ENCODE results near the gene CREM.

The CREM gene

GRCh38 chr10:35136263-35136815 is 9.7 kb downstream of the CREM start:
- no peak for DNase-seq

- DNase-seq: no peak
These were observed 13.5 kb downstream of the CREM start for GRCh38 chr10:35140126-35140525.

- no peak for DNase-seq
These were observed 14.1 kb downstream of the CREM start for GRCh38 chr10:35140727-35141126.

GRCh38 chr10:35150308-35150707 is 23.7 kb downstream of the CREM start:
- DNase-seq: no peak

GRCh38 chr10:35152992-35153391 is 26.3 kb downstream of the CREM start:
- no peak for DNase-seq

- DNase-seq: no peak
These were observed 27.1 kb downstream of the CREM start for GRCh38 chr10:35153716-35154115.

- no peak for DNase-seq
These were observed 34.1 kb downstream of the CREM start for GRCh38 chr10:35160743-35161142.

GRCh38 chr10:35161906-35162305 is 35.3 kb downstream of the CREM start:
- no peak for DNase-seq

- no peak for DNase-seq
These were observed 38.5 kb downstream of the CREM start for GRCh38 chr10:35165136-35165535.

- no peak for DNase-seq
These were observed 39.2 kb downstream of the CREM start for GRCh38 chr10:35165811-35166210.

- no peak for DNase-seq
These were observed 40.0 kb downstream of the CREM start for GRCh38 chr10:35166607-35167006.

- DNase-seq: no peak
These were observed 40.7 kb downstream of the CREM start for GRCh38 chr10:35167342-35167741.

- DNase-seq: no peak
These were observed 45.5 kb downstream of the CREM start for GRCh38 chr10:35172146-35172545.

- no peak for DNase-seq
These were observed 45.9 kb downstream of the CREM start for GRCh38 chr10:35172574-35172973.

GRCh38 chr10:35178331-35178730 is 51.7 kb downstream of the CREM start:
- no peak for DNase-seq

GRCh38 chr10:35182631-35183510 is 56.2 kb downstream of the CREM start:
- DNase-seq: no peak

- no peak for DNase-seq
These were observed 58.0 kb downstream of the CREM start for GRCh38 chr10:35184527-35185171.

GRCh38 chr10:35185260-35186034 is 58.8 kb downstream of the CREM start:
- DNase-seq: no peak

- no peak for DNase-seq
These were observed 62.3 kb downstream of the CREM start for GRCh38 chr10:35188954-35189353.

- DNase-seq: no peak
These were observed 64.9 kb downstream of the CREM start for GRCh38 chr10:35191523-35191922.

GRCh38 chr10:35192645-35193249 is 66.1 kb downstream of the CREM start:
- DNase-seq: no peak

GRCh38 chr10:35194471-35194870 is 67.8 kb downstream of the CREM start:
- DNase-seq: no peak

- DNase-seq: no peak
These were observed 68.3 kb downstream of the CREM start for GRCh38 chr10:35194906-35195305.
